Chondrocyte (in vitro differentiated cells): ENCODE results near the gene MRPL39. TPM values are rescaled to one million over a fixed set of nuclear protein-coding genes. Genes with fewer than 3 reads are reported as not detected.

ENCODE experiments used
- DNase-seq: peaks from one replicate; pipeline ENCODE4 v3.0.0; 2021; ENCODE audit warnings: mixed read lengths, low spot score
- H3K27ac Mint-ChIP-seq: one replicate; pipeline ENCODE4 v1.8.0; 2021; ENCODE audit warnings: mild to moderate bottlenecking, moderate library complexity, mixed read lengths; ENCODE audit not compliant: unreplicated experiment
- H3K27me3 Mint-ChIP-seq: 2 replicates; pipeline ENCODE4 v1.8.0; 2021; ENCODE audit warnings: low read depth, mixed read lengths
- H3K36me3 Mint-ChIP-seq: 2 replicates; pipeline ENCODE4 v1.8.0; 2021; ENCODE audit warnings: low read depth, mixed read lengths
- H3K4me1 Mint-ChIP-seq: 2 replicates; pipeline ENCODE4 v1.8.0; 2021; ENCODE audit warnings: low read depth, mild to moderate bottlenecking, mixed read lengths
- H3K4me3 Mint-ChIP-seq: one replicate; pipeline ENCODE4 v1.8.0; 2021; ENCODE audit warnings: mild to moderate bottlenecking, moderate library complexity, mixed read lengths; ENCODE audit not compliant: unreplicated experiment
- H3K9me3 Mint-ChIP-seq: 2 replicates; pipeline ENCODE4 v1.8.0; 2021; ENCODE audit warnings: low read depth, mixed read lengths
- CTCF ChIP-seq: fragments of 200-600 bp; sonication (generic); IDR thresholded peaks from 2 replicates; pipeline ENCODE4 v1.5.0; 2021; ENCODE audit warnings: antibody characterized with exemption, mild to moderate bottlenecking, moderate library complexity
- total RNA-seq: library from RNA; stranded (reverse); gene quantifications from 3 replicates; pipeline ENCODE4 v1.2.1, GENCODE V29; 2021

The MRPL39 gene
- total RNA-seq, 1 donor from 2014 or later = 21.5 TPM

DNA sequence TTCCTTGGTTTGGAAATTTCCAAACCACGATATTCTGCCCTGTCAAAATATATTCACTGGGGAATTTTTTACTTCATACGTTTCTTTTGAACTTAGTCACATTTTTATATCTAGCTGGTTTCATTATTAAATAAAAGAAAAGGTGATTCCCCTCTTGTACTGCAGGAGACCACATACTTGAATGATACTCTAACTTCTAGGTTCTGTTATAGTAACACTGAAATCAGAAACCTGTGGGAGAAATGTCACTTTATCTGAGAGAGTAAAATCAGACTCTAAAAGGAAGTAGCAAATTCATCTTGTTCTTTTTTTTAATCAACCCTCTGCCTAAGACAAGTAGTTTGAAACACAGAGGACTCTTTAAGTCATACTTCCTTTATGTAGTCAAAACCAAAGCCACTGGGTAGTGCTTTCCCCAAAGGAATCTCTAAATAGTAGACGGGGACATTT lies 34.4 kb downstream of the MRPL39 start:
- peak overlapping the region; percentile 74 for H3K27ac Mint-ChIP-seq
- no peaks in the 10 kb centered on the region for H3K27me3 Mint-ChIP-seq
- H3K4me3 Mint-ChIP-seq = no peak overlapping the region
- DNase-seq = no peak
- TF ChIP-seq CTCF = no peak
- no peaks in the 10 kb centered on the region for H3K9me3 Mint-ChIP-seq
- peaks cover 57% of the 10 kb centered on the region for H3K4me1 Mint-ChIP-seq
- no peaks in the 10 kb centered on the region for H3K36me3 Mint-ChIP-seq

GRCh38 chr21:25571726-25572121 lies 35.6 kb downstream of the MRPL39 start:
- H3K36me3 Mint-ChIP-seq = peaks cover 2% of the 10 kb centered on the region
- peaks cover 60% of the 10 kb centered on the region for H3K4me1 Mint-ChIP-seq
- no peaks in the 10 kb centered on the region for H3K9me3 Mint-ChIP-seq
- no peaks in the 10 kb centered on the region for H3K27me3 Mint-ChIP-seq
- no peak for TF ChIP-seq CTCF
- DNase-seq = no peak
- H3K4me3 Mint-ChIP-seq = no peak overlapping the region
- H3K27ac Mint-ChIP-seq = no peak overlapping the region

DNA sequence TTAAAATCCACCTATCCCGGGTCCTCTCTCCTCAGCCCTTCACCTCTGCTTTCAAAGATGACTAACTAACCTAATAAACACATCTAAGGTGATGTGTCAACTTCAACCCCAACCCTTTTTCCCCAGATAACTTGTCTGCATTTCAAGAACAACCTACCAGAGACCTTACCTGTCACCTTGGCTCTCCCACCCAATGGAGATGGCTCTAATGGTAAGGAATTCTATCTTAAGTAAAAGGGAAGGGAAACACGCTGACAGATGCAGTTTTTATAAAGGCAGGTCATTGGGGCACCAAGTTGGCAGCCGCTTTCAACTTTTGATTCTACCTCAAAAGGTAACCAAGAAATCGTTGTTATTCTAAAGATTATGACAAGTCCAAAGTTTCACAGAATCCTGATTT lies 37.6 kb downstream of the MRPL39 start:
- H3K9me3 Mint-ChIP-seq = no peaks in the 10 kb centered on the region
- peaks cover 3% of the 10 kb centered on the region for H3K36me3 Mint-ChIP-seq
- H3K4me1 Mint-ChIP-seq = peaks cover 41% of the 10 kb centered on the region
- no peaks in the 10 kb centered on the region for H3K27me3 Mint-ChIP-seq
- H3K27ac Mint-ChIP-seq = no peak overlapping the region
- H3K4me3 Mint-ChIP-seq = no peak overlapping the region
- TF ChIP-seq CTCF = no peak
- no peak for DNase-seq

DNA sequence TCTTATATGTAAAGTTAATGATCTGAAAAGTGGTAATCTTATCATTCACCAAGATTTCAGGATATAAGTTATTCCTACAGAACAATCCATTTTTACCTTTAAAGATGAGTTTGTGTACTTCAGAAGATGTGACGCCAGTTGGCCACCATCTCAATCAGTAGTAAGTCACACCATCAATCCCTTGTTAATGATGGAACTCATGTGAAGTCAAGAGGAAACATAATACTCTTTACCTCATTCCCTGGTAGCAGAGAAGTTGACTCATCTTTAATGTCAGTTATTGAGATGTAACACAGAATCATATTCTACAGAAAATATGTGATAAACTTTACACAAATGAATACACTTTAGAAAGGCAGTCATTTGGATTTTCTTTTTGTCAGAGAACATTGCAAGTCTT lies 38.2 kb downstream of the MRPL39 start:
- Mint-ChIP-seq H3K36me3 (peaks cover 3% of the 10 kb centered on the region), H3K9me3 (no peaks in the 10 kb centered on the region), H3K4me1 (peaks cover 34% of the 10 kb centered on the region), H3K27me3 (no peaks in the 10 kb centered on the region), H3K27ac (no peak overlapping the region), H3K4me3 (no peak overlapping the region)
- no peak for TF ChIP-seq CTCF
- no peak for DNase-seq

DNA sequence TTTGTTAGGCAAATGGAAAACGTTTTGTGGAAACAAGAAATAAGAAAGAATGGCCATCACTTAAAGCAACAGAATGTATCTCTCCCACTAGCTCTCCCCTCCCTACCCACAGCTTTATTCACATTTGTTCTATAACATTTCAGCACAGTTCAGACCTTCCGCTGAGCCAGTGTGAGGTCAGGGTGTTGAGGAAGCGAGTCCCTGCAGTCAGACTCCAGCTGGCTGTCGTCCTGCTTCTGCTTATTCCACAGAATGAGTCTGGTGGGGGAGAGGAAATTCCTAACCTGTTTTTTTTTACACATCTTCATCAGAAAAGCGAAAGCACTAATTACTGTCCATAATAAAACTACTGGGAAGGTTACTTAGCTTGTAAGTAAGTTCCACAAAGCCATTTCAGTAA lies 39.0 kb downstream of the MRPL39 start:
- Mint-ChIP-seq H3K36me3 (peaks cover 5% of the 10 kb centered on the region), H3K27ac (peak overlapping the region; percentile 87), H3K4me1 (peaks cover 30% of the 10 kb centered on the region), H3K9me3 (no peaks in the 10 kb centered on the region), H3K27me3 (no peaks in the 10 kb centered on the region), H3K4me3 (peak overlapping the region; percentile 55)
- no peak for TF ChIP-seq CTCF
- no peak for DNase-seq
